ENCODE data around the gene SELPLG.

GRCh38 chr12:108594323-108594903 lies 39.3 kb downstream of the SELPLG start:
- TF ChIP-seq, protein P1, sequence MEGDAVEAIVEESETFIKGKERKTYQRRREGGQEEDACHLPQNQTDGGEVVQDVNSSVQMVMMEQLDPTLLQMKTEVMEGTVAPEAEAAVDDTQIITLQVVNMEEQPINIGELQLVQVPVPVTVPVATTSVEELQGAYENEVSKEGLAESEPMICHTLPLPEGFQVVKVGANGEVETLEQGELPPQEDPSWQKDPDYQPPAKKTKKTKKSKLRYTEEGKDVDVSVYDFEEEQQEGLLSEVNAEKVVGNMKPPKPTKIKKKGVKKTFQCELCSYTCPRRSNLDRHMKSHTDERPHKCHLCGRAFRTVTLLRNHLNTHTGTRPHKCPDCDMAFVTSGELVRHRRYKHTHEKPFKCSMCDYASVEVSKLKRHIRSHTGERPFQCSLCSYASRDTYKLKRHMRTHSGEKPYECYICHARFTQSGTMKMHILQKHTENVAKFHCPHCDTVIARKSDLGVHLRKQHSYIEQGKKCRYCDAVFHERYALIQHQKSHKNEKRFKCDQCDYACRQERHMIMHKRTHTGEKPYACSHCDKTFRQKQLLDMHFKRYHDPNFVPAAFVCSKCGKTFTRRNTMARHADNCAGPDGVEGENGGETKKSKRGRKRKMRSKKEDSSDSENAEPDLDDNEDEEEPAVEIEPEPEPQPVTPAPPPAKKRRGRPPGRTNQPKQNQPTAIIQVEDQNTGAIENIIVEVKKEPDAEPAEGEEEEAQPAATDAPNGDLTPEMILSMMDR (IDR thresholded peaks at IDR 0.05; ENCODE audit: insufficient read depth, low read depth, low read length) = no peak
- no peak for TF ChIP-seq EZH2 (IDR thresholded peaks at IDR 0.05; ENCODE audit: insufficient read depth, low read length)

Data from astrocyte (in vitro differentiated cells and primary cell).